ENCODE measurements around the gene SLC38A9.

SLC38A9 gene

DNA sequence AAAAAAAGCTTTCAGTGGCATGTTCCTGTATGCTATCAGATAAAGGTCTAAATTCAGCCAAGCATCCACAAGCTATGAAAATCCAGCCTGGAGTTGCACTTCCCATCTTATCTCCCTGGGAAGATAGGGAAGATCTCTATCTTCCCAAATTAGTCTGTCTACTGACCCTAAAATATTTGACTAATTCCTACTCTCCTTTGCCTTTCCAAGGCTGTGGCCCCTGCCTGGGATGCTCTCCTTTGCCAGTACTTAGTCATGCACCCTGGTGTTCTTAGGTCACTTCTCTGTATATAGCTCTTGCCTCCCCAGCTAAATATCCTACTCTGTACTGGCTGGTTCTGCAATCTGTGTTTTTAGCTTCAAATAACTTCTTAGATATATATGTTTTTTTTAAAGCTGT is 133.4 kb downstream of the SLC38A9 start:
- DNase-seq (ENCODE audit: low spot score) = no peak

DNA sequence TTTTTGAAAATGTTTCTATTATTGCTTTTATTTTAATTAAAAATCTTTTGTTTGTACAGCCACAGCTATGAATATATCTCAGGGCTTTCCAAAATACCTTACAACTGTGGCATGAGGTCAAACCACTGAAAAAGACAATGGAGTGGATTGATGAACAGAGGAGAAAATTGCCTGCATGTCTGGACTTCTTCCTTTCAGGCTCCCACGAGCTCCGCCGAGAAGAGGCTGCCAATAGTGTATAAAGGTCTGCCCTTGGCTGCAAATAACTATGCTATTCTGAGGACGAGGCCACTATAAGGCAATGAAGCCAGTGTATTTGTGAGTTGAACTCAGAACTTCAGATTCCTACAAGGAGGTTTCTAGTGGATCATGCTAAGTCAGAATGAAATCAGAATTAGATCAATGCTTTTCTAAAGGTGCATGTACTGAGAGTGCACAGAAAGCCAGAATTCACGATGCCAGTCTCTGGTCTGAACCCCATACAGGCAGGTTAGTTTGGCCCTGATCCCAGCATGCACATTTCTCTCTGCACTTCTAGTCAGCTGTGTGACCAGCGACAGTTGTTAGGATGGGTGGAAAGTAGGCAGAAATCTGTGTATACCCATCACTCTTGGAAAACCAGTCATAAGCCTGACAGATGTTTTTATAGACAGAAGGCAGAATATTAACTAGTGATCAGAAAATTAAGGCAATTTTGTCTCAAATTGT is 134.6 kb downstream of the SLC38A9 start:
- DNase-seq (ENCODE audit: low spot score) = no peak

DNA sequence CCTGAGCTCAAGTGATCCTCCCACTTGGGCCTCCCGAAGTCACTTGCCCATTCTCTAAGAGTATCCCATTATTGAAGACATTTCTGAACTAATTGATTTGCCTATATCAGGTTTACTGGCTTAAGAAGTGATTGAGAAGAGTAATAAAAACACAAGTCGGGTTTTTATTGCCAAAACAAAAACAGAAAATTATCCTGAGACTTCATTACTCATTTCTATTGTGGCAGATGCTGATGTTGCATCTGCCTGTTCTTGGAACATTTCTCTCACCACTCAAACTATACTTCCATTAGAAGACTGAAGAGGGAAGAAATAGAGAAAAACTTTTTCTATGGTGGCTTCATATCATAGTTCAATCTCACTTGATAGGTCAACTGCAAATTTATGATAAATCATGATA is 135.5 kb downstream of the SLC38A9 start:
- DNase-seq (ENCODE audit: low spot score) = no peak

All from iPS-NIHi11 (cell line).